NCI-H2107 treated with DMSO at 0.1 percent for 48 hours (cell line): ENCODE data around the gene CCDC77.

Experiments used
- DNase-seq: peaks from one replicate; lab custom pipeline; 2025; ENCODE audit not compliant: unreplicated experiment; lab: John Stamatoyannopoulos, UW

CCDC77 gene

DNA sequence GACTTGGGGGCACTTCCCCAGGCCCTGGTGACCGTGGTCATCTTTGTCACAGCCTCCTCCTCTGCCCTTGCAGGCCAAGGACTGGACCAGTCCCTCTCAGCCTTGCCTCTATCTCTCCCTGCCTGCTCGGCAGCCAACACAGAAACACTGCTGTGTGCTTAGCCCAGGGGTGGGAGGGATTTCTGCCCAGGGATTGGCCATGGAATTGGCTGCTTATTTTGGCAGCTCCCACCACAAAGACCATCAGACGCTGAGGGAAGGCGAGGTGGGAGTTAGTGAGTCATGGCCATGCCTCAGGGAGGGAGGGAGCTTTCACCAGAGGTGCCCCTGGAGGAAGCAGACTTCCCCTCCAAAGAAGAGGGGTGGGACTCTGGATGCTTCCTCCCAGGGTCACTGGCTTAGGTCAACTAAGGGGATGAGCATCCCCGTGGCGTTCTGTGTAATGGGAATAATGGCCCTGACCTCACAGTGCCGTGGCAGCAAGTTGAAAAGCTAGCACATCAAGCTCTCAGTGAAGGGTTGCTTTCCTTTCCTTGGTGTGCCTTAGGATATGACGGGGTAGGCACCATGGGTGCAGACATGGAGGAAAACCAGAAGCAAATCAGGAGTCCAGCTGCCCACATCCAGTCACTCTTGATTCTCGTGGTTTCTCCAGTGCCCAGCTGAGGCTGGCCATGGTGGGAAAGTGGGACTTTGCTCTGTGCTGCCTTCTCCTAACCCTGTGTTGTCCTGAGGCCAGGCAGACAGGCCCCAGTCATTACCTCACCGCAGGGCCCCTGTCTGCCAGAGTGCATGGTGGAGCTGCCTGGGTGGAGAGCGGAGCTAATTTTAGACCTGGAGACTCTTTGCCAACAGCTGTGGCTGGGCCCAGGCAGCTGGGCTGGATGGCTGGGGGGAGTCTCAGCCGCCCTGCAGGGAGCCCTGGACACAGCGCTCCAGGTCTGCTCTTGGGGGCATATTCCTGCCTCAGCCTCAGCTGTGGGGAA, 79.7 kb downstream of the CCDC77 start:
- no peak for DNase-seq

DNA sequence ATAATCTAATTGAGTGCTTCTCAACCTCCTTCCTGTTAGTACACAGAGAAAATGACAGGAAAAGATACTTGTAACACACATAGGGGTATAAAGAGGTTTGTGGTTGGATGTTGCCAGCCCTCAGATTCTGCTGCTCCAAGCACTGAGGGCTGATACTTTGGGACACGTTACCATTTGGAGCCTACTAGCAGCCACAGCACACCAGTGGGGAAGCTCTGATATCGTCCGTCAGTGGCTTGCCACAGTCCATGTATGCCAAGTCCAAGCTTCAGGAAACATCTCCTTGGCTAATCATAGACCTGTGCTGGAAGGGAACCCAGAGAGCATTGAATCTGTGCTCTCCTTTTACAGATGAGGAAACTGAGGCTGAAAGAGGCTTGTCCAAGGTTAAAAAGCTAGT, 80.6 kb downstream of the CCDC77 start:
- DNase-seq, result no peak

DNA sequence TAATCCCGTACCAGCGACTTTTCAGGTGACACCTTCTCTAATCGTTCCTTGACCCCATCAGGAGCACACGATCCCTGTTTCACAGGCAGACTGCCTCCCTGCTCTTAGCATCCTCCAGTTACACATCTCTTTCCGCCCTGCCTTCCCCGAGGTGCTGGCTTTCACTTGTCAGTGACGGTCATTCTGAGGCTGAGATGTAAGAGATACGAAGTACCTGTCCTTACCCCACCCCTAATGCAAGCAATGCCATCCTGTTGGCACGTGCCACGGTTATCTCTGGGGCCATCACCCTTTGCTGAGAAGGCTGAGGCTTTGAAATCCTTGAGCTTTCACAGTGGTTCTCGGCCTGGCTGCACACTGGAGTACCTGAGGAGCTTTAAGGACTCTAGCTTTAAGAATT, 82.7 kb downstream of the CCDC77 start:
- no peak for DNase-seq

GRCh38 chr12:490260-490659, 88.8 kb downstream of the CCDC77 start:
- DNase-seq, result no peak
